Measurements from ENCODE around the gene LAIR1.
"Not testable (repeated sequence)": the region's sequence is repeated elsewhere in the genome, so short reads cannot be mapped to it uniquely, and the experiment has no call there.

Gene LAIR1, protein sequence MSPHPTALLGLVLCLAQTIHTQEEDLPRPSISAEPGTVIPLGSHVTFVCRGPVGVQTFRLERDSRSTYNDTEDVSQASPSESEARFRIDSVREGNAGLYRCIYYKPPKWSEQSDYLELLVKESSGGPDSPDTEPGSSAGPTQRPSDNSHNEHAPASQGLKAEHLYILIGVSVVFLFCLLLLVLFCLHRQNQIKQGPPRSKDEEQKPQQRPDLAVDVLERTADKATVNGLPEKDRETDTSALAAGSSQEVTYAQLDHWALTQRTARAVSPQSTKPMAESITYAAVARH

DNA sequence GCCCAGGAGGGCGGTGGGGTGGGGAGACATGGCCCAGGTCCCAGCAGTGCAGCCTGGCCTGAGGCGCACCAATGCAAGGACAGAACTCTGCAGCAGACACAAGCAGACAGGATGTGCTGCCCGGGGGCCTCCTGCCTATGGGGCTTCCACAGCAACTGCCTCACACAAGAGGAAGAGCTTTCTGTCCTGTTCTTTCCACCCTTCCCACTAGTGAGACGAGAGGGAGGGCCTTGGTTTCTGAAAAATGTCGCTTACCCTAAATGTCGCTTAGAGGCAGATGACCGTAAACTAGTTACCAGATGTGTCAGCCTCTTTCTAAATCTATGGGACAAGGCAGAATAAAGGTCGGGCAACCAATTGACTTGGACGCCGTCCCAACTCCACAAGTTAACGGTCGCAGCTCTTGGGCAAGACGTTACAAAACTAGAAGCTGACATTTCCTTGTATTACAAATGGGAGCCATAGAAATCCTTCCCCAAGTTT lies at the start of gene LAIR1:
Gene LAIR1 (minus strand): TSS at position 157 of the 483 bp plus-strand sequence. CDS start 127 bp downstream, at position 30.
- DNase-seq (ENCODE audit: low read depth), result peak; percentile 27

DNA sequence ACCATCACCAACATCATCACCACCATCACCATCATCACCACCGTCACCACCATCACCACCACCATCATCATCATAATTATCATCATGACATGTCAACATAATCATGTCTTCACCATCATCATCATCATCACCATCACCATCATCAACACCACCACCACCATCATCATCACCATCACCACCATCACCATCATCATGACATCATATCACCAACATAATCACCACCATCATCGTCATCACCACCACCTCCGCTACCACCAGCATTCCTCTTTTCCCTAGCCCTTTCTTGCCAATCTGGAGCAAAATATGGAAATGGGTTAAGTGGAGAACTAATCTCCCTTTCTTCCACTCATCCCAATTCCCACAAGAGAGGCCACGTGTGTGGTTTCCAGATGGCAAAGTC lies 49.4 kb upstream of the LAIR1 start:
- DNase-seq (ENCODE audit: low read depth), result no peak

DNA sequence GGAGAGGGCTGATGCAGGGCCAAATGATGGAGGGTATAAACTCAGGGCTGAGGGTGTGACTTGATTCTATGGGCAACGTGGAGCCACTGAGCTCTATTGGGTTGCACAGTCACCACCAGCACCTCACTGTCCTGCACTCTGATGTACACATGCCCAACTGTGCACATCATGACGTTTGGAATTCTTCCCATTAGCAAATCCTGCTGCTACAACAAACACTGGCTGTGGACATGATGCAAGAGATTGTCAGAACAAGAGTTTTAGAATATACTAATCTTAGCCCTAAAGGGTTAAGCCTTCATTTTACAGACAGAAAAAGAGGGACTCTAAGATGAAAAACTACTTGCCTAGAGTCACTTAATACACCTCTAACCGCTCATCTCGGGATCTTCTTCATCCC lies 48.1 kb upstream of the LAIR1 start:
- no peak for DNase-seq (ENCODE audit: low read depth)

DNA sequence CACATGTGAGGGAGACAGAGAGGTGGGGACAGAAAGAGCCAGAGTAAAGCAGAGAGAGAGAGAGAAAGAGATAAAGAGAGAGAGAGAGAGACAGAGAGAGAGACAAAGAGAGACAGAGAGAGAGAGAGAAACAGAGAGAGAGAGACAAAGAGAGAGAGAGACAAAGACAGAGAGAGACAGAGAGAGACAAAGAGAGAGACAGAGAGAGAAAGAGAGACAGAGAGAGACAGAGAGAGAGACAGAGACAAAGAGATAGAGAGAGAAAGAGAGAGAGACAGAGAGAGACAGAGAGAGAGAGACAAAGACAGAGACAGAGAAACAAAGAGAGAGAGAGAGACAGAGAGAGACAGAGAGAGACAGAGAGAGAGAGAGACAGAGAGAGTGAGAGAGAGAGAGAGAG lies 46.3 kb upstream of the LAIR1 start:
- no peak for DNase-seq (ENCODE audit: low read depth)

DNA sequence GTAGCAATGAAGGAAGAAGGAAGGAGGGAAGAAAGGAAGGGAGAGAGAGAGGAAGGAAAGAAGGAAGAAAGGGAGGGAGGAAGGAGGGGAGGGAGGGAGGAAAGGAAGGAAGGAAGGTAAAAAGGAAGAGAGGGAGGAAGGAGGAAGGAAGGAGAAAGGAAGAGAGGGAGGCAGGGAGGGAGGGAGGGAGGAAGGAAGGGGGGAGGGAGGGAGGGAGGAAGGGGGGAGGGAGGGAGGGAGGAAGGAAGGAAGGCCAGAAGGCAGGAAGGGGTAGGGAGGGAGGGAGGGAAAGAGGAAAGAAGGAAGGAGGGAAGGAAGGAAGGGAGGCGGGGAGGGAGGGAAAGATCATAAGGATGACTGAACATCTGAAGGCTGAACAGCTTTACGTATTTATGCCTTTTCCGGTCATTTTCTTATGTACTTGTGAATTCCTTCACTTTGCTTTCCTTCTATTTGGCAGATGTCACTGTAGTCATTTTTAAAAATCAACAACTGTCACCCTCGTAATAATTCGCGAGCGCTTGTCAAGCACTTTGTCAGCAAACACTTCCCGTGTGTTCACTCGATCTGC lies 43.8 kb upstream of the LAIR1 start:
- DNase-seq (ENCODE audit: low read depth), result no peak

DNA sequence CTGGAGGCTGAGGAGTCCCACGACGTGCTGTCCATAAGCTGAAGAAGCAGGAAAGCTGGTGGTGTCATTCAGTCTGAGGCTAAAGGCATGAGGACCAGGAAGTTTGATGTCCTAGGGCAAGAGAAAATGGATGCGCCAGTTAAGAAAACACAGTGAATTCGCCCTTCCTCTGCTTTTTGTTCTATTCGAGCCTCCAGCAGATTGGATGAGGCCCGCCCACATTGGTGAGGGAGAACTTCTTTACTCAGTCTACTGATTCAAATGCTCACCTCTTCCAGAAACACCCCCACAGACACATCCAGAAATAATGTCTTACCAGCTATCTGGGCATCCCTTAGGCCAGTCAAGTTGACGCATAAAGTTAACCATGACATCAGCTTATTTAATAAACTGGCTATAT lies 43.0 kb upstream of the LAIR1 start:
- no peak for DNase-seq (ENCODE audit: low read depth)

DNA sequence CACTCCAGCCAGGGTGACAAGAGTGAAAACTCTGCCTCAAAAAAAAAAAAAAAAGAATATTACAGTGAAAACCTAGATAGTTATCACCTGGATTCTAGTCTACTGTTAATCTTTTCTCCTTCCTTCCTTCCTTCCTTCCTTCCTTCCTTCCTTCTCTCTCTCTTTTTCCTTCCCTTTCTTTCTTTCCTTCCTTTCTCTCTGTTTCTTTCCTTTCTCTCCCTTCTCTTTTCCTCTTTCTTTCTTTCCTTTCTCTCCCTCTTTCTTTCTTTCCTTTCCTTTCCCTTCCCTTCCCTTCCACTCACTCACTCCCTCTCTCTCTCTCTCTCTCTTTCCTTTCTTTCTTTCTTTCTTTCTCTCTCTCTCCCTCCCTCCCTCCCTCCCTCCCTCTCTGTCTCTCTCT lies 40.9 kb upstream of the LAIR1 start:
- no peak for DNase-seq (ENCODE audit: low read depth)

DNA sequence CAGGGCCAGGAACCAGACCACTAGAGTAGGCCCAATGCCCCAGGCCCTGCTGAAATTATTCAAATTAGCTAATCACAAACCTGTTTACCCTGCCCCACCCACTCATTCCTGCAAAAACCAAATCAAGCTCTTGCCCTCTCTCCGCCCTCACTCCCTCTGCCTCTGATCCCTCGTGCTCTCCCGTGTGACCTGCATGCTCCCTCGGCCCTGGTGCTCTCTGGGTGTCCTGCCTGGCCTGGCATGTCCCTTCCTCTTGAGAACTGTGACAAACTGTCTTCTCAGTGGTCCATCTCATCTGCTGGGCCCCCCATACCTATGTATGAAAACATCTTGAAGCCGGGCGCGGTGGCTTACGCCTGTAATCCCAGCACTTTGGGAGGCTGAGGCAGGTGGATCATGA lies 38.3 kb upstream of the LAIR1 start:
- DNase-seq (ENCODE audit: low read depth), result no peak

DNA sequence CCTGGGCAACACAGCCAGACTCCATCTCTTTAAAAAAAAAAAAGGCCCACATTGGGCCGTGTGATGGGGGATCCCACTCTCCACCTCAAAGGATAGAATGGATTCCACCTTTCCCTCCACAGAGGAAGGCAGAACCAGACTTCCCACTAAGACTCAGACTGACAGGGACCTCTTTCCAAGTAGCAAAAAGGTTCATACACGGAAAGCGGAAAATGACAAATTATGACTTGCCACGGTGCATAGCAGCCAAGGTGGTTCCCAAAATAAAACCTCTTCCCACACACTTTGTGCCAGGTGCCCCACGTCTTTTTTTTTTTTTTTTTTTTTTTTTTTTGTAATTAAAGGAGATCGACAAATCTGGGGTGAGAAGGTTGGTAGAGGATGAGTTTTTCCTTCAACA lies 36.2 kb upstream of the LAIR1 start:
- DNase-seq (ENCODE audit: low read depth), result no peak

DNA sequence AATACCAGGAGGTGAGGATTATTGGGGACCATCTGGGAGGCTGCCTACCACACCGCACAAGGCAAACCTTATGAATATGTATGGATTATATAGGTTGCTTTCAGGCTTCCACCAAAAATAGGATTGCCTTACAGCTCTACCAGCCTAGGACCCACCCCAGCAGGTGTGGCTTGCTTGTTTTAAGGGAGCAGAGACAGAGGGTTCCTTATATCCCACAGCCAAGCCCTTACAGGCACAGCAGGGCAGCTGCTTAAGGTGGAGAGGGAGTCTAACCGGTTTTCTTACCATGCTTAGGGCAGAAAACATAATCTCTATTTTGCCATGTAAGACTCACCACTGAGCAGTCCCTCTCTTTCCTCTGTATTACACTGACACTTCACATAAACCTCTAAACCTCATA lies 34.5 kb upstream of the LAIR1 start:
- no peak for DNase-seq (ENCODE audit: low read depth)

DNA sequence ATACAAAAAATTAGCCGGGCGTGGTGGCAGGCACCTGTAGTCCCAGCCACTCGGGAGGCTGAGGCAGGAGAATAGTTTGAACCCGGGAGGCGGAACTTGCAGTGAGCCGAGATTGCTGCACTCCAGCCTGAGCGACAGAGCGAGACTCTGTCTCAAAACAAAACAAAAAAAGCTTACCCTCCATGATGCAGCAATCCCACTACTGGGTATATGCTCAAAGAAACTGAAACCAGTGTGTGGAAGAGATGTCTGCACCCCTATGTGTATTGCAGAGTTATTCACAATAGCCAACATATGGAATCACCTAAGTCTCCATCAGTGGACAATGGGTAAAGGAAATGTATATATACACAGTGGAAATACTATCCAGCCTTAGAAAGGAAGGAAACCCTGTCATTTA lies 31.0 kb upstream of the LAIR1 start:
- no peak for DNase-seq (ENCODE audit: low read depth)

DNA sequence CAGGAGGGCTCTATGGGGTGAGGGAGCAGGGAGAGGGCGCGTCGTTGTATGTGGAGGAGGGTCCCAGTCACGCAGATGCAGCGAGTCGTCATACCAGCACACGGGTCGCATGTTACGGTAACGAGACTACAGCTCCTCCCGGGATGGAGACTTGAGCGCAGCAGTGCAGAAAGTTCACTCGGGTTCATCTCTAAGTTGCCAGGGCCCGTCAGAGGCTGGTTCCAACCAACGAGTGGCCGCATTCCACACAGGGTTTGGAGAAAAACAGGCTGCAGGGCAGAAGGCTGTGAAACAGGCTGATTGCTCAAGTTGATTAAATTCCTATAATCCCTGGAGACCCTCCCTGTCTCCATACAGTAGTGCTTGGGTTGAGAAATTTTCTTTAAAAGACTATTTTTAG lies 28.6 kb upstream of the LAIR1 start:
- DNase-seq (ENCODE audit: low read depth), result no peak

DNA sequence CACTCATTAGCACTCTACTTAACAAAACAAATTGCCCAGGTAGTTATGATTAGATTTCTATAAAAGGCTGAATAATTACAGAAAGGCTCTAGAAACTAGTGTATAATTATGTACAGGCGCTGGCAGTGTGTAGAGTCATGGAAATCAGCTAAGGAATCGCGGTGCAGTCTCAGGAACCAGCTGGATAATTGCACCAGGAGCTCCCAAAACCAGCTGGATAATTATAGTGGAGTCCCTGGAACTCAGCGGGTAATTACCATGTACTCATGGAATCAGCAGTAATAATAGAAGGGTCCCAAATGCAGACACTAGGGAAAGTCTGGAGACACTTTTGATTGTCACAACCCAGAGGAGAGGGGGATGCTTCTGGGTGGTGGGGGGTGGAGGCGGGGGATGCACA lies 27.4 kb upstream of the LAIR1 start:
- DNase-seq (ENCODE audit: low read depth), result no peak

DNA sequence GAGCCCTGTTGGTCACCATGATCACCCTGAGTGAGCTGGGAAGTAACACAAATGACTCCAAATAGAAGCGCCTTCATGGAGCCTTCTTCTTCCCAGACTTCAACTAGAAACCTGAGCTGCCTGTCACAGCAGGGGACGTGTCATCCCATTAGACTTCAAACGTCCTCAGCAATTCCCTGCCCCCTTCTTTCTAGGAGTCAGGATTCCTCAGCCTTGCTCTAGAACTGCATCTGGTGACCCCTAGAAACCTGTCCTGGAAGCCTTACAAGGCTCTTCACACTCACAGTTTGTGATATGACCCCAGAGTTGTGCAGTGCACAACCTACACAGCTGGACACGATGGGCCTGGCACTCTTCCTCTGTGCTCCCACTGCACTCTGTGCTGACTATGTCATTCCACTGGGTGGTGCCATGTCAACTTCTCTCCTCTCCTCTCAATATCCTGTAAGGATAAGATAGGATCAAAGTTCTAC lies 26.9 kb upstream of the LAIR1 start:
- DNase-seq (ENCODE audit: low read depth), result no peak

DNA sequence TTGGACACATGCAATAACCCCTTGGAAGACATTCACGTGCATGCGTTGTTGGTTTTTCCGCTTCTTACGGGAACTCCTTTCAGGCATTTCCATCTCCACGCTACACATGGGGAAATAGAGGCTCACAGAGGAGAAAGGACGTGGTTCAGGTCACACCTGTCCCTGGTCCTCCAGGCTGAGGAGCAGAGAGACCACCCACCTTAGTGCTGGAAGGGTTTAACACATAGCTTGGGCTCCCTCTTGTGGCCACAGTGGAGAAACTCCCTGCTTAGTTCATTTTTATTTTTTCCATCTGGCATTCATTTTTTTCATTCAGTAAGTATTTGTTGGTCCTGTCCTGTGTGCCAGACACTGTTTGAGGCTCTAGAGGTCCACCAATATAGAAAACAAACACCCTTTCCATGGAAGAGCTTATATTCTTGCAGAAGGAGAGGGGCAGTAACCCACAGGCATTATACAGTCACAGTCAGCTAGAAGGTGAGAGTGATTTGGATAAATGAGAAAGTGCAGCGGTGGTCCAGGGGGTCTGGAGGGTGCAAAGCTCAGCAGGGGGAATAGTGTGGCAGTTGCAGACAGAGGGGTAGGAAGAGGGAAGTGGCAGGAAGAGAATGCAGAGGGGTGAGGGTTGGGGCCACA lies 26.3 kb upstream of the LAIR1 start:
- DNase-seq (ENCODE audit: low read depth), result peak; percentile 62

DNA sequence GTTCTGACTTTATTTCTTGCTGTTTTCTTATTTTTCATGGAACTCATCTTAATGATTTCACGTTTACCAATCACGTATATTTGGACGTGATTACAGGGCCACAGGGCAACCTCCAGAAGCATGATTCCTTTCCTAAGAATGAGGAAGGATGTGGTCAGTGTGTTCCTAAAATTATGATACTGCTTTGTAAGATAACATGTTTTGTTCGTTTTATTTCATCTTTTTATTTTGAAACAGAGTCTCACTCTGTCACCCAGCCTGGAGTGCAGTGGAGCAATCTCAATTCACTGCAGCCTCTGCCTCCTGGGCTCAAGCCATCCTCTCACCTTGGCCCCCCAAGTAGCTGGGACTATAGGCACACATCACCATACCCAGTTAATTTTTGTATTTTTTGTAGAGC lies 24.8 kb upstream of the LAIR1 start:
- DNase-seq (ENCODE audit: low read depth), result no peak

DNA sequence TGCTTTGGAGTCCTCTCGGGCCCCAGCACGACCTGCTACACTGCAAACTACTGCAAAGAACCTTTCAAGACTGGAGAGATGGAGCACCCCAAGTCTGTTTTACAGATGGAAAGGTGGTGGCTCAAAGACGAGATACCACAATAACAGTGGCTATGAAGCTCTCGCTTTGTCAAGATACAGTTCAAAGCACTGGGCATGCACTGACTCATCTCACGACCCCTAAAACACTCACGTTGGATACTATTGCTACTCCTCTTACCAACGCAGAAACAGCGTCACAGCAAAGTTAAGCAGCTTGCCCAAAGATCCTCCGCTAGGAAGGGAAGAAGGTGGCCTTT lies 24.0 kb upstream of the LAIR1 start:
- DNase-seq (ENCODE audit: low read depth), result no peak

DNA sequence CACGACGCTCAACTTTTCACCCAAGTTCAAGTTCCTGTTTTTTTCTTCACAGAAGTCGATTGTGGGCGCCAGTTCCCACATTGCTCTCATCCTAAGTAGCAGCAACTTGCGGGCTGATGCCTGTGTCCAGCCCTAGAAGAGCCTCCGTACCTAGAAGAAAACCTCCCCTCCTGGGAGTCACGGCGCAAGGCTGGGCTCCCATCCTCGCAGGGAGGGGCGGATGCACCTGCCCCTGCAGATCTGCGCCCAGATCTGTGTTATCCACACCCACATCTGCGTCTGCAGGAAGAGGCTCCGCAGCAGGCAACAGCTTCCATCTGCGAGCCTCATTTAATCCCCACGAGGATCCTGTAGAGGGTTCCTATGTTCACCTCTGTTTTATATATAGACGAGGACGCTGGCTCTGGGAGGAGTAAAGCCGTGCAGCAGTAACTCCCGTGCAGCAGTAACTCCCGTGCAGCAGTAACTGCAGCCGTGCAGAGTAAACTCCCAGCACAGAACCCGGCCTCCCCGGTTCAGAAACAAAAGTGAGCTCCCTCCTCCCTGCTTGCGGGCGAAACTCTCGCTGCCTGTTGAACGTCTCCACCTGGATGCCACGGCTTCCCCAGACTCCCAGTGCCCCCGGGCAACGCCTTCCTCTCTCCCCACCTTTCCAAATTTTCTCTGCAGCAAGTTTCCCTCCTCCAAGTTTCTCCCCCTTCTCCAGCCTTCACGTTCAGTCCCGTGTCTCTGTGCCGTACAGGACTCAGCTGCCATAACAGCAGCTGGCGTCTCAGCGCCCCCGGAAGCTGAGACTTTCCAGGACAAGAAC lies 23.5 kb upstream of the LAIR1 start:
- no peak for DNase-seq (ENCODE audit: low read depth)

DNA sequence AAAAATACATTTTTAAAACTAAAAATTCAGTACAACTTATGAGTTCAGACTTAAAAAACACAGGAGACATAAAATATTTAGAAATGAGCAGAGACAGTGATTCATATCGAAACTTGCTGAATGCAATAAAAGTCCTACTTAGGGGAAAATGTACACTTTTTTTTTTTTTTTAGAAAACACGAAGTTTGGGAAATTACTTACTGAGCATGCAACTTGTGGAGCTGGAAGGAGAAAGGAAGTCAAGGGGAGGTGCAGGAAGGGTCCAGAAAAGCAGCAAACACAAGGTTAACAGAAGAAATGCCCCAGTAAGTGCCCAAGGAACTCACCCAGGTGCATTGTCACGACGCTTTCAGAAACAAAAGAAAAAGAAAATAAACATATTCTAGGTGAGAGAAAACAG lies 18.6 kb upstream of the LAIR1 start:
- no peak for DNase-seq (ENCODE audit: low read depth)

DNA sequence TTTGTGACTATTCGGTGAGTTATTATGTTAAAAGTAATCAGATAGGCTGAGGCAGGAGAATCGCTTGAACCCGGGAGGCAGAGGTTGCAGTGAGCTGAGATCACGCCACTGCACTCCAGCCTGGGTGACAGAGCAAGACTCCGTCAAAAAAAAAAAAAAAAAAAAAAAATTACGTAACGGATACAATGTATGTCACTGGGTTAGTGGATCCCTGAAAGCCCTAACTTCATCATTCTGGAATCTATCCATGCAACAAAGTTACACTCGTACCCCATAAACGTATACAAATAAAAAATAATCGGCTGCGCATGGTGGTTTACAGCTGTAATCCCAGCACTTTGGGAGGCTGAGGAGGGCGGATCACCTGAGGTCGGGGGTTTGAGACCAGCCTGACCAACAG lies 17.3 kb upstream of the LAIR1 start:
- DNase-seq (ENCODE audit: low read depth), result not testable (repeated sequence)

DNA sequence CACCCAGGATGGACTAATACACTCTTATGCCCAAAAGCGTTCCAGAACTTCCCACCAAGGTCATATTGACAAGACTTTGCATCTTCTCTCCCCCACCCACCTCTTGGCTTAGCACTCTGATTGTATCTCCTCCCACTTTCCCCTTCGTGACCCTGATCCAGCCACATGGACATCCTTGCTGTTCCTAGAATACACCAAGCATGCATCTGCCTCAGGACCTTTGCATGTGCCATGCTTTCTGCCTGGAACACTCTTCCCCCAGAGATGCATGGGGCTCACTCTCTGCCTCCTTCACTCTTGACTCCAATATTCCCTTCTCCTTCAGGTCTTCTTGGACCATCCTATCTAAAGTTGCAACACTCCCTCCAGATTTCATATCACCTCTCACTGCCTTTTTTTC lies 16.2 kb upstream of the LAIR1 start:
- DNase-seq (ENCODE audit: low read depth), result no peak

DNA sequence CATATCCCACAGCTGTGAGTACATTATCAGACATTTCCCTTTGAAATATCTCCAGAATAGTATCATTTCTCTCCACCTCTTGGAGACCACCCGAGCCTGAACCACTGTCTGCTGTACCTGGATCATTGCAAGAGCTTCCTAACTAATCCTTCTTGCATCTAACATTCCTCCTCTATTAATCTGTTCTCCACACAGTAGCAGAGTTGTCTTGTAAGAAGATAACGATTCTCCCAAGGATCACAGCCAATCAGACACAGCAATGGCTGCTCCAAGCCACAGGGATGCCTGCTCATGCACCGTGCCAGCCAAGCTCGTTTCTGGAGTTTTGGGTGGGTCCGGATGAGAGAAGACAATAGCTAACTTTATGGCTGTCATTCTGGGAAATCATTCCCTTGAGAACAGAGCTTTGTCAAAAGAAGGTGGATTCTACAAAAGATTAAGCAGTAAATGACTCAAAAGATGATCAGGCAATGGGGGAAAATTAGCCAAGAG lies 14.5 kb upstream of the LAIR1 start:
- DNase-seq (ENCODE audit: low read depth), result no peak
